DMS79 treated with DMSO at 0.1 percent for 48 hours (cell line): ENCODE results near the gene SIK1.
"Not testable (repeated sequence)": the region's sequence is repeated elsewhere in the genome, so short reads cannot be mapped to it uniquely, and the experiment has no call there.

ENCODE experiments used
- DNase-seq: peaks from one replicate; lab custom pipeline; 2025; lab: John Stamatoyannopoulos, UW

The SIK1 gene

GRCh38 chr21:43439316-43440075 lies 12.6 kb upstream of the SIK1 start:
- not testable (repeated sequence) for DNase-seq

- DNase-seq, result not testable (repeated sequence)
These were observed 9.3 kb upstream of the SIK1 start for GRCh38 chr21:43436272-43436671.

GRCh38 chr21:43433340-43434136 lies 6.6 kb upstream of the SIK1 start:
- DNase-seq, result not testable (repeated sequence)

- DNase-seq, result not testable (repeated sequence)
These were observed 4.0 kb upstream of the SIK1 start for GRCh38 chr21:43430830-43431416.

- DNase-seq, result not testable (repeated sequence)
These were observed 2.0 kb upstream of the SIK1 start for GRCh38 chr21:43428964-43429363.

- not testable (repeated sequence) for DNase-seq
These were observed 270 bp upstream of the SIK1 start for GRCh38 chr21:43427242-43427559.

GRCh38 chr21:43426004-43426403 lies 927 bp downstream of the SIK1 start:
- DNase-seq, result not testable (repeated sequence)

- DNase-seq, result not testable (repeated sequence)
These were observed 7.5 kb downstream of the SIK1 start for GRCh38 chr21:43419475-43419874.

DNA sequence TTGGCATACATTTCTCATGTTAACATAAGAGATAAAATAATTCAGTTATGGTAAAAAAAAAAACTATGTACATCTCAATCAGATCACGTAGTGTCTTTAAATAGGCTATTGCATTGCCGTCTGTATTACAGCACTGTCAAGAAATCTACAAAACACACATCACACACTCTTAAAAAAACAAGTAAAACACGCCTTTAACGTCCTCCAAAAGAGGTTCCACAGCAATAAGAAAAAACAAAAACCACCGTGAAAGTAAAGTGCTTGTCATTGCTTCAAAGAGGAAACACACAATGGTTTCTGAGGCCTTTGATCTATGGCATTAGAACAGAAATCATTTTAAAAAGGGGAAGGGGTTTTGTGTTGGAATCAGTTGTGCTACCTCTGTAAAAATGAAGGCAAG lies 12.4 kb downstream of the SIK1 start:
- DNase-seq, result not testable (repeated sequence)

DNA sequence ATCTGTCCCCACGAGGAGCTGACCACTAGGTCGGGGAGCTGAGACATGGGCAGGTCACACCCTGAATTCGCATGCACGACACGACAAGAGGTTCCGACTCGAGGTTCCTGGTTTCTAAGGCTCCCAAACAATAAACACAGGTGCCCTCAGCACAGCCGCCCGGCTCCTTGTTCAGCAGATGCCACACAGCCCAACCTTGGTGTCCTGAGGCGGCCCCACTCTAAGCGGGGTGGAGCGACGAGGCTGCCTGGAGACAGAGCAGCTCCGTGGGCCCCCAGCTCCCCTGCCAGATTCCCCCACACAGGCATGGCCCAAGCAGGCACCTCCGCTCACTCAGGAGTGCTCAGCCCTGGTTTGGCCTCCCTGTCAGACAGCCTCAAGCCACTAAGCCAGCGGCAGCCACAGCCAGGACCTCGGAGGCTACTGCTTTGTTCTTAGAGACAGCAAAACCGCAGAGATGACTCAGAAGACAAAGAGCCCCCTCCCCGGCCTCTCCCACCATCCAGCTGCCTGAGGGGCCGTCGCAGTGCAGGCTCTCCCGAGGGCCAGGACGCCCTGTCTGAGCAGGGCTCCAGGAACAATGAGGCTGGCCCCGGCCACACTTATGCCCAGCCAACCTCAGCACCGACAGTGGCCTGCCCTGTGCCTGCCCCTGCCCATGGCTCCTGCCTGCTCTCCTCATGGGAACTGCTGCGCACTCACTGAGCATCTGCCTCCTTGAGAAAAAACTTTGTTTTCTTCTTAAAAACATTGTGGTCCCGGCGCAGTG lies 14.7 kb downstream of the SIK1 start:
- DNase-seq, result not testable (repeated sequence)

GRCh38 chr21:43410456-43411068 lies 16.4 kb downstream of the SIK1 start:
- not testable (repeated sequence) for DNase-seq

DNA sequence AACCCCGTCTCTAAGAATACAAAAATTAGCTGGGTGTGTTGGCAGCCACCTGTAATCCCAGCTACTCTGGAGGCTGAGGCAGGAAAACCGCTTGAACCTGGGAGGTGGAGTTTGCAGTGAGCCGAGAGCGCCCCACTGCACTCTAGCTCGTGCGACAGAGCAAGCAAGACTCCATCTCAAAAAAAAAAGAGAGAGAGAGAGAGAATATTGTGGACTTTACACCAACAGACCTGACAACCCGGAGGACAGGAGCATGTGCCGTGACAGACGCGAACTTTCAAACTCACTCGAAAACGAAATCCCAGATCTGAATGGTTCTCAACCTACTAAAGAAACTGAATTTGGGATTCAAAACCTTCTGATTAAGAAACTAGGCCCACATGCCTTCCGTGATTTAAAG lies 19.8 kb downstream of the SIK1 start:
- DNase-seq, result not testable (repeated sequence)

DNA sequence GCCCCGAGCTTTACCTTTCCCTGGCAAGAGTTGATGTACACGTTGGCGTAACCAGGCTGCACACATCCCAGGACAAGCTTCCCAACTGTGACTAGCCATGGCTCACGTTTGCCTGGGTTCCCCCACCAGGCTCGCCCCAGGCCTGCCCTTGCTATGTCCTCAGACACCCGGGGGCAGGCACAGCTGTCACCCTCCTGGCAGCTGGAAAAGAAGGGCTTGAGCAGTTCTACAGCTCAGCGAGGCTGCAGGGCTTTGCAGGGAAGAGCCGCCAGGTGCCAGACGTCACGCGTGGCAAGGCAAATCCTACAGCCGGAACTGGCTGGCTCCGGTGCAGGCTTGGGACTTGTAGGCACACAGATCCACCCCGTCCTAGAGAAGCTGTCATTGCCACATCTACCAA lies 22.5 kb downstream of the SIK1 start:
- DNase-seq, result not testable (repeated sequence)

DNA sequence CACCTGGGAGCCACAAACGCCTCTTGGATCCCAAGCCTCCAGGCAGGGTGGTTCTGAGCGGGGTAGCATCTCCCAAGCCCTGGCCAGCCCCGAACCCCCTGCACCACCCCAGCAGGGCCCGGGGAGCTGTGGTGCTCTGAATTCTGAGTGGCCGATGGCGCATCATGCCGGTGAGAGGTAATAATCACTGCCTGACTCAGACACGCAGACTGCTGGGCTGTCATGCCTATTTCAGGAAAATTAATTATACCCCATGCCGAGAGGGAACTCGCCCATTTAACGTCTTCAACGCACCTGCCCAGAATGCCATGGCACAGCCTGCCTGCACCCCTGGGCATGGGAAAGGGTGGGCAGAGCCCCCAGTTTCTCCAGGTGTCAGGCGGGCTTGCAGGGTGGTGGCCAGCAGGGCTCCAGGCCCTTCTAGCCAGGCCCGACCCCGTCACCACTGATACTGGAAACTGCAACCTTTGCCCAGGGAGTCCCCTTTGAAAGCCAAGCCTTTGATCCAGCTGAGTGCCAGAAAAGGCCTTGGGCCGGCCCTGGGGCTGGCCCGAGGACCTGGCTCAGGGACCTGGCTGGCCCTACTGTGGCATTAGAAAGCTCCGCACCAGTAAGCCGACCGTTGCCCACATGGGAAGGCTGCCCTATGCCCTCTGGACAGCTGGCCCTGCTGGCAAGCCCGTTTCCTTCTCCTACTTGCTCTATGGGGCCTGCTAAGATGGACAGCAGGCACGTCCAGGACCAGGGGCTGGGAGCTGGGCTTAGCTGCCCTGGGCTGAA lies 23.1 kb downstream of the SIK1 start:
- DNase-seq, result not testable (repeated sequence)

DNA sequence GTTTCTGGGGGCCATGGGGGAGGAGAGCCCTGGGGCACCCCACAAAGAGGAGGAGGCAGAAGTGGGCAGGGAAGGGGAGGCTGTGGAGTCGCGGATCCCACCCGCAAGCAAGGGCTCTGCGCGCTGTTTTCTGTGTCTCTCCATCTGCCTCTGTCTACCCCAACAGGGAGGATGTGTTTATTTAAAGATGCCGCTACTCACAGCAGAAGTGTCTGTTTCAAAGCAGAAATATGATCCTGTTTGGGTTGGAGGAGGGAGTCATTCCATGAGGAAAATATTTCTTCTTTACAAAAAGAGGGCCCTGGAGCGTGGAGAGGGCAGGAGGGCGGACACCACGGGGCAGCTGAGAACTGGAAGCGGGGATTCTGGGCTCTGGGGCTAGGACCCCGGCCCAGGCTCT lies 25.8 kb downstream of the SIK1 start:
- DNase-seq, result not testable (repeated sequence)

- DNase-seq, result not testable (repeated sequence)
These were observed 27.3 kb downstream of the SIK1 start for GRCh38 chr21:43399595-43400015.

- DNase-seq, result not testable (repeated sequence)
These were observed 27.8 kb downstream of the SIK1 start for GRCh38 chr21:43399136-43399535.

- not testable (repeated sequence) for DNase-seq
These were observed 28.4 kb downstream of the SIK1 start for GRCh38 chr21:43398533-43398932.

GRCh38 chr21:43398000-43398399 lies 28.9 kb downstream of the SIK1 start:
- not testable (repeated sequence) for DNase-seq

- DNase-seq, result not testable (repeated sequence)
These were observed 29.5 kb downstream of the SIK1 start for GRCh38 chr21:43397439-43397808.
